HTERT RPE-1 (cell line): Measurements from ENCODE around the gene FRYL.
"Not testable (repeated sequence)": the region's sequence is repeated elsewhere in the genome, so short reads cannot be mapped to it uniquely, and the experiment has no call there.

ENCODE experiments used
- in situ Hi-C: fragments of 300-500 bp; cut with MboI; formaldehyde crosslinking; loops from 4 replicates; pipeline ENCODE4 v1.14.3; 2020; ENCODE audit warnings: low sequenced_read_pairs

The FRYL gene

GRCh38 chr4:48786549-48786948 lies 6.5 kb upstream of the FRYL start:
- in situ Hi-C loops, result no loop called here

GRCh38 chr4:48785302-48785701 lies 5.2 kb upstream of the FRYL start:
- in situ Hi-C loops, result no loop called here

GRCh38 chr4:48781968-48782367 lies 1.9 kb upstream of the FRYL start:
- in situ Hi-C loops, result no loop called here

- in situ Hi-C loops, result no loop called here
Measured at GRCh38 chr4:48780865-48781214, 761 bp upstream of the FRYL start.

- in situ Hi-C loops, result no loop called here
Measured at GRCh38 chr4:48779095-48779997, 733 bp downstream of the FRYL start.

- in situ Hi-C loops, result no loop called here
Measured at GRCh38 chr4:48778431-48779094, 1.5 kb downstream of the FRYL start.

- in situ Hi-C loops, result no loop called here
Measured at GRCh38 chr4:48777739-48778138, 2.3 kb downstream of the FRYL start.

- in situ Hi-C loops, result no loop called here
Measured at GRCh38 chr4:48774760-48775710, 5.0 kb downstream of the FRYL start.

- in situ Hi-C loops, result no loop called here
Measured at GRCh38 chr4:48772556-48772955, 7.5 kb downstream of the FRYL start.

GRCh38 chr4:48767055-48767929 lies 12.8 kb downstream of the FRYL start:
- in situ Hi-C loops, result no loop called here

GRCh38 chr4:48766131-48766792 lies 13.8 kb downstream of the FRYL start:
- in situ Hi-C loops, result no loop called here

- in situ Hi-C loops, result no loop called here
Measured at GRCh38 chr4:48762408-48762807, 17.7 kb downstream of the FRYL start.

- in situ Hi-C loops, result no loop called here
Measured at GRCh38 chr4:48761286-48761685, 18.8 kb downstream of the FRYL start.

- in situ Hi-C loops, result not testable (repeated sequence)
Measured at GRCh38 chr4:48758703-48759102, 21.4 kb downstream of the FRYL start.

GRCh38 chr4:48756689-48757220 lies 23.3 kb downstream of the FRYL start:
- in situ Hi-C loops, result no loop called here

GRCh38 chr4:48755281-48755680 lies 24.8 kb downstream of the FRYL start:
- in situ Hi-C loops, result no loop called here

GRCh38 chr4:48753159-48753558 lies 26.9 kb downstream of the FRYL start:
- in situ Hi-C loops, result no loop called here

GRCh38 chr4:48752726-48753125 lies 27.4 kb downstream of the FRYL start:
- in situ Hi-C loops, result no loop called here

- in situ Hi-C loops, result no loop called here
Measured at GRCh38 chr4:48752246-48752645, 27.8 kb downstream of the FRYL start.
